GM18907 (cell line): ENCODE measurements around the gene RRP7A.
A peak's percentile ranks its signal among the peaks of the same experiment; 100 is the strongest.
"Not testable (repeated sequence)": the region's sequence is repeated elsewhere in the genome, so short reads cannot be mapped to it uniquely, and the experiment has no call there.

Experiments used
- ATAC-seq: cut with Tn5 transposase; IDR thresholded peaks from one replicate; pipeline ENCODE4 v1.9.1; 2021; ENCODE audit warnings: mild to moderate bottlenecking, moderate library complexity; ENCODE audit not compliant: unreplicated experiment

RRP7A gene, protein sequence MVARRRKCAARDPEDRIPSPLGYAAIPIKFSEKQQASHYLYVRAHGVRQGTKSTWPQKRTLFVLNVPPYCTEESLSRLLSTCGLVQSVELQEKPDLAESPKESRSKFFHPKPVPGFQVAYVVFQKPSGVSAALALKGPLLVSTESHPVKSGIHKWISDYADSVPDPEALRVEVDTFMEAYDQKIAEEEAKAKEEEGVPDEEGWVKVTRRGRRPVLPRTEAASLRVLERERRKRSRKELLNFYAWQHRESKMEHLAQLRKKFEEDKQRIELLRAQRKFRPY

DNA sequence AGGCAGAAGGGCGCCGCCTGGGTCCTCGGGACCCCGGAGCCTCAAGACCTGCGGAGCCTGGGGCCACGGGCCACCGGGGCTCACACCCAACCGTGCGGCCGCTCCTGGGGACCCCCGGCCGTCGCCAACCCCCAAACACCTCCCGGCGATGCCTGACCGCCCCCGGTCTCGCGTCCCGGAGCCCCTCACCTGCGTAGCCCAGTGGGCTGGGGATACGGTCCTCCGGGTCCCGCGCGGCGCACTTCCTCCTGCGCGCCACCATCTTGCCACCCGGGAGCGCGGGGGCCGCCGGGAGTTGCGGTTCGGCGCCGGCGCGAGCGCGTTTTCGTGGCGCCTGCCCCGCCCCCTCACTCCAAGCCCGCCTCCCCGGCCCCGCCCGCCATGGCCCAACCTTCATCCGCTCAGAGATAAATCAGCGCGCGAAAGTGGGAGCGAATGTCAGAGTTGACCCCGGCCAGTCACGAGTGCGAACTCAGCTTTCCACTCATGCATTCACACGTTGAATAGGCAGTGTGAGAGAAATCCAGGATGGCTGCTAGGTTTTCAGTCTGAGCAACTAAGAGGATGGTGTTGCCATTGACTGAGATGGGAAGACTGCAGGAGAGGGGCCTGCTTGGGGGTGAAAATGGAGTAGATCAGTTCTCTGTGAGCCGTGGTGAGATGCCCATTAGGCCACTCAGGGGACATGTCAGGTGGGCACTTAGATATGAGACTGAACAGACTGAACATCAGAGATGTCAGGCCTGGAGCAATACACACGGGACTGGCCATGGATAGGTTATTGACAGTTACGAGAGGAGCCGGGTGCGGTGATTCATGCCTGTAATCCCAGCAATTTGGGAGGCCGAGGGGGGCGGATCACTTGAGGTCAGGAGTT, at the start of gene RRP7A:
Gene RRP7A, minus strand, starts transcription at position 272 of the 877 bp plus-strand sequence. Its CDS starts 10 bp downstream, at position 262.
- peak; percentile 68 for ATAC-seq

DNA sequence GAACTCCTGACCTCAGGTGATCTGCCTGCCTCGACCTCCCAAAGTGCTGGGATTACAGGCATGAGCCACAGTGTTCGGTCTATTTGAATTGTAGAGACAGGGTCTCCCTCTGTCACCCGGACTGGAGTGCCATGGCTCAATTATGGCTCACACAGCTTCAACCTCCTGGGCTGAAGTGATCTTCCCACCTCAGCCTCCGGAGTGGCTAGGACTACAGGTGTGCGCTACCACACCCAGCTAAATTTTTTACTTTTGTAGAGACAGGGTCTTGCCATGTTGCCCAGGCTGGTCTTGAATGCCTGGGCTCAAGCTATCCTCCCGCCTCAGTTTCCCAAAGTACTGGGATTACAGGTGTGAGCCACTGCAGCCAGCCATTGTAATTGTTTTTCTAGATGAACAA, 48.4 kb upstream of the RRP7A start:
- not testable (repeated sequence) for ATAC-seq

DNA sequence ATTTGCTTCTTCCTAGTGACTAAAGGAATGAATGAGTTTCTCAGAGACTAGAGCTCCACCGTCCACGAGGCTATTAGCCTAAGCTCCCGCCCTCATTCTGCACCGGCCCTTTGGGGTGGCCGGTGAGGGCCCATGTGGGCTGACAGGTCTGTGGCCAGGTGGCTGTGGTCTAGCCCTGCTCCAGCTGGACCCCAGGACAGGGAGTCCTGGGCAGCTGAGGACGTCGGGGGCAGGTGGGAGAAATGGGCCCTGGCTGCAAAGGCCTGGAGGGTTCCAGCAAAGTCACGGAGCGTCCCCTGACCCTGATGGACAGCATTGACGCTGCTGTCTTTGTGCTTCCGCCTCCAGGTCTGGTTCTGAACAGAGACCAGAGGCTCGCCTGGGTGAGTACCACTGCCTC, 46.4 kb upstream of the RRP7A start:
- no peak for ATAC-seq

DNA sequence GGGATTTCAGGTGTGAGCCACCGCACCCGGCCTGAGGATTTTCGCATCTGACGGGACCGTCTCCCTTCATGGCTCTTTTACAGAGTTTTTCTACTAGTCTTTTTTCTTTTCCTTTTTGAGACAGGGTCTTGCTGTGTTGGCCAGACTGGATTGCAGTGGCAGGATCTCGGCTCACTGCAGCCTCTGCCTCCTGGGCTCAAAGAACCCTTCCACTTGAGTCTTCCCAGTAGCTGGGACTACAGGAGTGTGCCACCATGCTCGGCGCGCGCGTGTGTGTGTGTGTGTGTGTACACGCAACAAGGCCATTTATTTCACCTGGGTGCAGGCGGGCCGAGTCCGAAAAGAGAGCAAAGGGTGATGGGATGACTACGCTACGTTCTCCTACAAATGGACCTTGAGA, 45.1 kb upstream of the RRP7A start:
- no peak for ATAC-seq

DNA sequence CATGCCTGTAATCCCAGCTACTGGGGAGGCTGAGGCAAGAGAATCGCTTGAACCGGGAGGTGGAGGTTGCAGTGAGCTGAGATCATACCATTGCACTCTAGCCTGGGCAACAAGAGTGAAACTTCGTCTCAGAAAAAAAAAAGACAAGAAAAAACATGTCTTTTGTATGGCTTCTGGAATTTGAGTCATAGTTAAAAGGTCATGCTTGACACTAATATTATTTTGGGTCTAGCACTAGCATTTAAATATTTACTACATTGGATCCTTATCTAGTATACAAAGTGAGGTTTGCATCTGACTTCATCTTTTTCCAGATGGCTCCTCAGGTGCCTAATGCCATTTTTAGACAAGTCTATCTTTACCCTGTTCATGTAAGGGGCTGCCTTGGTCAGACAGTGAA, 44.3 kb upstream of the RRP7A start:
- not testable (repeated sequence) for ATAC-seq

DNA sequence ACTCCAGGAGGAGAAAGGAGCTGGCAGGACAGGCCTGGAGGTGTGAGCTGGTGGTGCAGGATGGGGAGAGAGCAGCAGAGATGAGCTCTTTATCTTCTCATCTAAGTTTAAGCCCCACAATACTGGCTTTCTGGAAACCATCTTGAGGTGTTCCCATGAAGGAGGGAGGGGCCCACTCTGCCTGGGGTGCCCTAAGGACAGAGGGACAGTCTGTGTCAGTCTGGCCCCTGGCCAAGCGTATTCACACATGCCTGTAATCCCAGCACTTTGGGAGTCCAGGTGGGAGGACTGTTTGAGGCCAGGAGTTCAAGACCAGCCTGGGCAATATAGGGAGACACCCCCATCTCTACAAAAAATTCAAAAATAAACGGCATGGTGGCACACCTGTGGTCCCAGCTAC, 43.1 kb upstream of the RRP7A start:
- ATAC-seq: no peak

DNA sequence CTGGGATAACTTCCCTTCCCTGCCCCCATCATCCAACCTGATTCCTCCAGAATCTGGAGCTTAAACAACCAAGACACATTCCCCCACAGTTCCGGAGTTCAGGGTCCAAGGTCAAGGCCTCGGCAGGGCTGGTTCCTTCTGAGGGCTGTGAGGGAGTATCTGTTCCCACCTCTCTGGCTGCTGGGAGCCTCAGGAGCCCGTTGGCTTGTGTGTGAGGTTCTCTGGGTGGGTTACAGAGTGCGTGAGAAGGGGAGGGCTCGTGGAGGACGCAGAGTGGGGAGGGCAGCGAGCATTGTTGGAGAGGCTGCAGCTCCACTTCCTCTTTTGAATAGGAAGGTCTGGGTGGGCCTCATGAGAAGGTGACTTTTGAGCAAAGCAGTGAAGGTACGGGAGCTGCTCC, 42.7 kb upstream of the RRP7A start:
- ATAC-seq: no peak

DNA sequence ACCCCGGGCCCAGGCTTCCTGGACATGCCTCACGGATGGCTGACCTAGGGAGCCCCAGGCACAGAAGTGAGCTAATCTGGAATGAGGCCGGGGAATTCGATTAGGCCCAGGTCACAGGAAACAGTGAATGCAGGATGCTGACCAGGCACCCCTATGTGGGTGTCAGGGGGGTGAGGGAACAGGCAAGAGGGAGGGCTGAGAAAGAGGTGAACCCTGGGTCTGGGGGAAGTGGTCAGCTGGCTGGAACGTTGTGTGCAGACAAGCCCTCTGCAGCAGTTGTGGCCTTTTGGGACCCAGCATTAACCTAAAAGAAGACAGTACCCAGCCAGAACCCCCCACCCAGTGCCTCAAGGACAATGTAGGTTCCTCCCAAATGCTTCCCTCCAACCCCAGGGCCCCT, 42.3 kb upstream of the RRP7A start:
- no peak for ATAC-seq

DNA sequence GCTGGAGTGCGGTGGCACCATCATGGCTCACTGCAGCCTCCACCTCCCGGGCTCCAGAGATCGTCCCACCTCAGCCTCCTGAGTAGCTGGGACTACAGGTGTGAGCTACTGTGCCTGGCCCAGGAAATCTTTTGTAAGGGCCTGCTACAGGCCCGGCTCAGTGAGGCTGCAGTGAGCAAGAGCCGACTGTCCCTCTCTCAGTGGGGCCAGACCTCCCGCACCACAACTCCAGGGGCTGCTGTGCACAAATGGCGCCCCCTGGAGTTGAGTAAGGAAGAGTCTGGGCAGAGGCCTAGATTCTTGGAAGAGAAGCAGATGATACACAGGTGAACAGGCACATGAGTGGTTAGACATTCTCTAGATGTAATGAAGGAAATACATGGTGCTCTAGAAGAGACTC, 41.2 kb upstream of the RRP7A start:
- ATAC-seq: no peak

DNA sequence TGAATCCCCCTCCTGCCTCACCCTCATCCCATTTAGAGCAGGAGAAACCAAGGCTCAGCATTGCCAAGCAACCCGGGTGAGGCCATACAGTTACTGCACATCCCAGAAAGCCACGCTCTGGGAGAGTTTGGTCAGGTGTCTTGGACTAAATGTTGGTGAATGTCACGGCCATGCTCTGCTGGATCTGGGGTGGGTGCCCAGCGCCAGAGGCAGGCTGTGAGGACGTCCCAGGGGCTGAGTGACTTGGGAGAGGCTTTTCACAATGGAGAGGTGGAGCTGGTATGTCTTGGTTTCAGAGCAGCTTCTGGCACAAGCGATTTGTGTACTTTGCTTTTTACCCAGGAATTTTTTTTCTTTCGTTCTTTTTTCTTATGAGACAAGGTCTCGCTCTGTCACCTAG, 40.8 kb upstream of the RRP7A start:
- no peak for ATAC-seq

DNA sequence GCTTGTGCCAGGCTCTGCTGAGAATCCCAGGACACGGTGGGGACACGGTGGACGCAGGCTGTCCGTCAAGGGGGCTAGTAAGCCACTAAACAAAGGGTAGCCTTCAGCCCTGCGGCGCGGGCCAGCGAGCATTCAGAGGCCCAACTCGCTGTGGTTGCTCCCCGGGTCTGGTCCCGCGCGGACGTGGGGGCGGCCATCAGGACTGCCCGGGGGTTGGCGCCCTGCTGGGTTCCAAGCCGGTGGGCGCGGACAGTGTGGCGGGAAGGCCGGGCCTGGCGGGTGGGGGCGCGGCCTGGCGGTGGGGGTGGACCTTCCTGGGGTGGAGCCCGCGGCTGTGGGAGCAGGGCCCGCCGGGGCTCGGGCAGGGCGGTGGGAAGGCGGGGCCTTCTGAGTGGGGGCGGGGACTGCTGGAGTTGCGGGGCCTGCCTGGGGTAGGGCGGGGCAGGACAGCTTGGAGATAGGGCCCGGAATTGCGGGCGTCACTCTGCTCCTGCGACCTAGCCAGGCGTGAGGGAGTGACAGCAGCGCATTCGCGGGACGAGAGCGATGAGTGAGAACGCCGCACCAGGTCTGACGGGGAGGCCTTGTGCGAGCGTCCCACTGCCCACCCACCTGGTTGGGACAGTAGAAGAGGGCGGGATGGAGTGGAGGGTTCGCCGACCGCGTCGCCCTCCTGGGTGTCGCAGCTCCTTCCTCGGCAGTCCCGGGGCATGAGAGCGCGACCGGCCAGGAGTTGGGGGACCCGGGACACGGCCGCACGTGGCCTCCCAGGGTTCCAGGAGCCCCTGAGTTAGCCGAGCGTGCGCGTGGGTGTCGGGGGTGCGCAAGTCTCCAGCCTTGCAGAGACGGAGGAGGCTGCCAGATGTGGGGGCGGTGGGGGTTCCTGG, 34.1 kb upstream of the RRP7A start, which contains the start of gene SERHL2:
Gene SERHL2, plus strand, starts transcription at position 482 of the 887 bp plus-strand sequence. Its CDS starts 65 bp downstream, at position 547.
- ATAC-seq: peak; percentile 57

DNA sequence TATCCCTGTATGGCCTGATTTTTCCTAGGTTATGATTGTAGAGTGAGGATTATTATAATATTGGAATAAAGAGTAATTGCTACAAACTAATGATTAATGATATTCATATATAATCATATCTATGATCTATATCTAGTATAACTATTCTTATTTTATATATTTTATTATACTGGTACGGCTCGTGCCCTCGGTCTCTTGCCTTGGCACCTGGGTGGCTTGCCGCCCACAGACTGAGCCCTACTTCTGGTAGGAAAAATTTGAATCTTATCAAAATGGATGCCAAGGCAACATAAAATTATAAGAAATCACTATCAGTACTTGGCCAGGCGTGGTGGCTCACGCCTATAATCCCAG, 32.7 kb upstream of the RRP7A start:
- ATAC-seq: not testable (repeated sequence)

DNA sequence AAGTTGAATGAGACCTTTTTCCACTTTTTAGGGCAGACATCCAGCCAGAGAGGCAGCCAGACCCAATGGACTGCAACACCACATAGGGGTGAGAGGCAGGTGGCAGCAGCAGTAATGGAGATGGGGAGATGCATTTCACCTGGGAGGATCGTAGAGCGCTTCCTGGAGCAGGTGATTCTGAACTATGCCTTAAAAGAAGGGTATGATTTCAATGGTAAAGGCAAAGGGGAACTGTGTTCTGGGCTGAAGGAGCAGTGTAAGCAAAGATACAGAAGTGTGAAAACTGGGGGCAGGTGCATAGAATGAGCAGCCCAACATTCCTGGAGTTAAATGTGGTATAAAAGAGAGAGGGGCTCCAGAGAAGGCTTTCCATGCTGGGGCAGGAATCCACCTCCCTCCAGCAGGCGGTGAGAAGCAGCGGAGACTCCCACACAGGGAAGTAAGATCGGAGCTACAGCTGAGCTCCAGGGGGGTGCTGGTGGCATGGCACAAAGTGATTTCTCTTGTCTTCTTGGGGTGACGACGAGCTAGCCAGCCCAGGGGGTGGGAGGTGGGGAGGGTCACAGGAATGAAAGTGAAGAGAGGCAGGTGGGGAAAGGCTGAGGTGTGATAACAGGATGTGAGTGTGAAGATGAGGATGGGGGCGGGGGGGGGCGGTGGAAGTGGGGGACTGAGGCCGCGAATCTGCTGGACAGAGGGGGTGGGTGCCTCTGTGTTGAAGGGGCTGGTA, 29.9 kb upstream of the RRP7A start:
- ATAC-seq: no peak

DNA sequence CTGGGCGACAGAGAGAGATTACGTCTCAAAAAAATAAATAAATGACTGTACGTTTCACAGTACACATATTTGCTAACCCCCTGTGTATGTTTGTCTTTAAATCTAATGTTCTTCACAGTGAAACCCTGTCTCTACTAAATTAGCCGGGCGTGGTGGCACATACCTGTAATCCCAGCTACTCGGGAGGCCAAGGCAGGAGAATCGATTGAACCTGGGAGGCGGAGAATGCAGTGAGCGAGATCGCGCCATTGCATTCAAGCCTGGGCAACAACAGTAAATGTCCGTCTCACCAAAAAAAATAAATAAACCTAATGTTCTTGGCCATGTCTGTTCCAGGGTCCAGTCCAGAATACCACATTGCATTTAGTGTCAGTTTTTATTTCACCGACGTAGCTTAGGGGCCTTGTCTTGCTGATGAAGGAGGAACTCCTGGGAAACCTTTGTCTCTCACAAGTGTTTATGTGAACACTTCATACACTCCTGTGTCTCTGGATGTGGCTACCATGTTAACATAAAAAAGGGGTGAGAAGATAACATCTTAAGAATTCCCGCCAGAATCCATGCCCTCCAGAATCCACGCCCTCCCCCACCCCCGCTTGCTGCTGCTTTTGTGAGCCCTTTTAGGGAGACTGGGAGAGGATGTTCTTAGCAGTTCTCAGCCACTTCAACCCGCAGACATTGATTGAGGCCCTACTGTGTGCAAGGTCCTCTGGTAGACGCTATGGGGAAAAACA, 29.2 kb upstream of the RRP7A start:
- ATAC-seq: no peak

DNA sequence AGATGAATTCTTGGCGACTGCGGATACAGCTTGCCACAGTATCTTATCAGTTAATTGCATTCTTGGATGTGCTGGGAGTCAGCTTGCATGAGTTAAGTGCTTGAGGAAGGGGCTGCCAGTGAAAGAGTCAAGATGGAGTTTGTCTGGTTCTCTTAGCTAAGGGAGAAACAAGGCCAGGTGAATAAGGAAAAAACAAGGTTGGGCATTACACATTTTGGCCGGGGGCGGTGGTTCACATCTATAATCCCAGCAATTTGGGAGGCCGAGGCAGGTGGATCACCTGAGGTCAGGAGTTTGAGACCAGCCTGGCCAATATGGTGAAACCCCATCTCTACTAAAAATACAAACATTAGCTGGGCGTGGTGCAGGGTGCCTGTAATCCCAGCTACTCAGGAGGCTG, 28.5 kb upstream of the RRP7A start:
- ATAC-seq: not testable (repeated sequence)

DNA sequence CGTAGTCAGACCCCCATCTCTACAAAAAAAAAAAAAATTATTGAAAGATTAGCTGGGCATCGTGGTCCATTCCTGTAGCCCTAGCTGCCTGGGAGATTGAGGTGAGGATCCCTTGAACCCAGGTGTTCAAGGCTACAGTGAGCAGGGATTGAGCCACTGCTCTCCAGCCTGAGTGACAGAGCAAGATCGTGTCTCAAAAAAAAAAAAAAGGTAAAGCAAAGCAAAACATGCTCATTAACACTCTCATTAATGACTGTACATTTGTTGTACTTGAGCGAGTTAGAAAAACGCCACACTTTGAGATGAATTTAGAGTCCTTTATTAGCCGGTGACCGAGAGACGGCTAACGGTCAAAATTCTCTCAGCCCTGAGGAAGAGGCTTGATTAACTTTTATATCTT, 28.0 kb upstream of the RRP7A start:
- ATAC-seq: no peak

DNA sequence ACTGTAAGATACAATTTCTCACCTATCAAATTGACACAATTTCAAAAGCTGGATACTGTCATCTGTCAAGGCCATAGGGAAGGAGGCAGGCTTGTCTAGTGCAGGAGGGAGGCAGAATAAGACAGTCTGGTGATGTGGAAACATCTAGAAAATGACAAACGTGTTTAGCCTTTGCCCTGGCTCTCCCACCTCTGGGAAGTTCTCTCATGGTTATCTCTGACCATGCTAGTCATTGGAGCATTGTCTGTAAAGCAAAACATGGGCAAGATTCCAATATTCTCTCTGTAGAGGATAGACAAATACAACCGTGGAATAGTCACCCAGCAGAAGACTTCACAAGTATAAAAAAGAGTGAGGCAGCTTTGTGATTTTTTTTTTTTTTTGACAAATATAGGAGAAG, 25.1 kb upstream of the RRP7A start:
- ATAC-seq: no peak

DNA sequence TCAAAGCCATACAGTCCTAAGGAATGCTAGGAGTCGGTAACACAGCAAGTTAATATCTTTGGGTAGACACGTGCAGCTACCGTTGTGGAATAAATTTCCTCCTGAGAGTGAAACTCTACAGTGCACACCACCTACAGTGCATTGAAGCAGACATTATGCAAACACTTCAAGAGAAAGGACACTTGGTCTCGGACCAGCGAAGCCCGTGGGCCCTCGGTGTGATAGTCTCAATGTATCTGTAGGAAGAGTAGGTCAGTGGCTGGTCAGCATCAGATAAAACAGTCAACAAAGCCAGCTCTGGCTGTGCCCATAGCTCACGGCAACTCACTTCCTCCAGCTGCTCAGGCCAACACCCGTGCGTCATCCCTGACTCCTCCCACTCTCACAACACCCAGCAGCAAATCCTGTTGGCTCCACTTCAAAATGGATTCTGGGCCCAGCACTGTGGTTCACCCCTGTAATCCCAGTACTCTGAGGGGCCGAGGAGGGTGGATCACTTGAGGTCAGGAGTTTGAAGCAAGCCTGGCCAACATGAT, 19.7 kb upstream of the RRP7A start:
- ATAC-seq: not testable (repeated sequence)

DNA sequence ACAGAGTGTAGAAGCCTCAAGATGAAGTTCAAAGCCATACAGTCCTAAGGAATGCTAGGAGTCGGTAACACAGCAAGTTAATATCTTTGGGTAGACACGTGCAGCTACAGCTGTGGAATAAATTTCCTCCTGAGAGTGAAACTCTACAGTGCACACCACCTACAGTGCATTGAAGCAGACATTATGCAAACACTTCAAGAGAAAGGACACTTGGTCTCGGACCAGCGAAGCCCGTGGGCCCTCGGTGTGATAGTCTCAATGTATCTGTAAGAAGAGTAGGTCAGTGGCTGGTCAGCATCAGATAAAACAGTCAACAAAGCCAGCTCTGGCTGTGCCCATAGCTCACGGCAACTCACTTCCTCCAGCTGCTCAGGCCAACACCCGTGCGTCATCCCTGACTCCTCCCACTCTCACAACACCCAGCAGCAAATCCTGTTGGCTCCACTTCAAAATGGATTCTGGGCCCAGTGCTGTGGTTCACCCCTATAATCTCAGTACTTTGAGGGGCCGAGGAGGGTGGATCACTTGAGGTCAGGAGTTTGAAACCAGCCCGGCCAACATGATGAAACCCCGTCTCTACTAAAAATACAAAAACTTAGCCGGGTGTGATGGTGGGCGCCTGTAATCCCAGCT, 17.7 kb upstream of the RRP7A start:
- peak; percentile 58 for ATAC-seq
